B cell (primary cell): Measurements from ENCODE around the gene GLTP. TPM values are rescaled to one million over a fixed set of nuclear protein-coding genes. Genes with fewer than 3 reads are reported as not detected.

Experiments used
- ATAC-seq: fragments of 200-7000 bp; cut with Tn5 transposase; one replicate; pipeline ENCODE4 v1.10.0; 2021; ENCODE audit warnings: low read depth, mild to moderate bottlenecking, moderate number of reproducible peaks, moderate library complexity
- CTCF ChIA-PET: fragments of 350-600 bp; sonication (Branson Sonifier 250); formaldehyde crosslinking; loops from one replicate; lab custom pipeline; 2021; ENCODE audit warnings: antibody characterized with exemption, inconsistent platforms; lab: Charles Lee
- POLR2A ChIA-PET: fragments of 350-600 bp; sonication (Branson Sonifier 250); formaldehyde crosslinking; loops from one replicate; lab custom pipeline; 2021; ENCODE audit warnings: antibody characterized with exemption; lab: Charles Lee
- DNase-seq: peaks from one replicate; pipeline ENCODE4 v3.0.0; 2013
- H2AFZ ChIP-seq: 2 replicates; pipeline ENCODE4 v1.6.1; 2012; ENCODE audit warnings: mild to moderate bottlenecking, low read depth, low read length; ENCODE audit not compliant: insufficient read depth, poor library complexity, severe bottlenecking
- H3K27ac ChIP-seq, 2 donors: 1 replicate in 1 of 2; 2 replicates in 1 of 2; pipeline ENCODE4 v1.5.1; 2012 to 2013; ENCODE audit warnings: low read length in 2 of 2, mild to moderate bottlenecking in 2 of 2, moderate library complexity in 1 of 2
- H3K27me3 ChIP-seq, 4 experiments: fragments of 200-600 bp in 1 of 4; sonication (generic) in 1 of 4; replicated peaks in 1 of 4; 1 replicate in 2 of 4; 2 replicates in 2 of 4; pipeline versions ENCODE4 v1.6.1 to v1.7.0; 2013 to 2016; ENCODE audit warnings: low read length in 3 of 4, mild to moderate bottlenecking in 2 of 4, mixed read lengths in 1 of 4, moderate library complexity in 1 of 4; ENCODE audit not compliant: insufficient read depth in 4 of 4, control insufficient read depth in 3 of 4; ENCODE audit errors: control extremely low read depth in 1 of 4
- H3K36me3 ChIP-seq, 2 experiments: replicated peaks in 1 of 2; 1 replicate in 1 of 2; 2 replicates in 1 of 2; pipeline versions ENCODE4 v1.6.1 to v1.7.1; 2013; ENCODE audit warnings: low read length in 1 of 2; ENCODE audit not compliant: insufficient read depth in 2 of 2, control insufficient read depth in 1 of 2; ENCODE audit errors: control extremely low read depth in 1 of 2, extremely low read depth in 1 of 2
- H3K4me1 ChIP-seq, 2 donors: fragments of 200-600 bp in 1 of 2; sonication (generic) in 1 of 2; 1 replicate in 1 of 2; 2 replicates in 1 of 2; pipeline versions ENCODE4 v1.5.1 to v1.6.1; 2013 to 2017; ENCODE audit warnings: low read length in 2 of 2; ENCODE audit not compliant: control insufficient read depth in 2 of 2, insufficient read depth in 2 of 2
- H3K4me2 ChIP-seq: replicated peaks from 2 replicates; pipeline ENCODE3; 2012; ENCODE audit warnings: mild to moderate bottlenecking, low read depth, low read length; ENCODE audit not compliant: poor library complexity, severe bottlenecking
- H3K4me3 ChIP-seq, 5 experiments: fragments of 200-600 bp in 1 of 5; sonication (generic) in 1 of 5; 1 replicate in 3 of 5; 2 replicates in 2 of 5; pipeline versions ENCODE4 v1.5.1 to v1.7.0; 2011 to 2016; ENCODE audit warnings: low read length in 4 of 5, mild to moderate bottlenecking in 4 of 5, low read depth in 2 of 5, control low read depth in 1 of 5, moderate library complexity in 1 of 5; ENCODE audit not compliant: insufficient read depth in 1 of 5; ENCODE audit errors: control extremely low read depth in 1 of 5, extremely low read depth in 1 of 5
- H3K79me2 ChIP-seq: fragments of 200-600 bp; sonication (generic); one replicate; pipeline ENCODE4 v1.6.0; 2016; ENCODE audit warnings: low read length; ENCODE audit not compliant: control insufficient read depth, insufficient read depth
- H3K9ac ChIP-seq: fragments of 200-600 bp; sonication (generic); 2 replicates; pipeline ENCODE4 v1.6.1; 2017; ENCODE audit warnings: mild to moderate bottlenecking, low read length, moderate library complexity
- H3K9me3 ChIP-seq, 3 donors: one replicate each; pipeline versions ENCODE4 v1.6.1 to v1.7.1; 2013; ENCODE audit warnings: low read length in 2 of 3; ENCODE audit not compliant: control insufficient read depth in 2 of 3, insufficient read depth in 1 of 3; ENCODE audit errors: control extremely low read depth in 1 of 3
- H4K20me1 ChIP-seq: 2 replicates; pipeline ENCODE4 v1.6.0; 2012; ENCODE audit warnings: mild to moderate bottlenecking, low read length; ENCODE audit not compliant: insufficient read depth, control insufficient read depth, poor library complexity, severe bottlenecking
- H3K27ac Mint-ChIP-seq: one replicate; pipeline ENCODE4 v1.8.0; 2021; ENCODE audit warnings: mixed read lengths
- H3K27me3 Mint-ChIP-seq: one replicate; pipeline ENCODE4 v1.8.0; 2021; ENCODE audit warnings: mixed read lengths
- H3K4me1 Mint-ChIP-seq: one replicate; pipeline ENCODE4 v1.8.0; 2021; ENCODE audit warnings: mixed read lengths
- H3K4me3 Mint-ChIP-seq: one replicate; pipeline ENCODE4 v1.8.0; 2021; ENCODE audit warnings: mixed read lengths
- H3K9me3 Mint-ChIP-seq: one replicate; pipeline ENCODE4 v1.8.0; 2022; ENCODE audit warnings: mixed read lengths; ENCODE audit not compliant: insufficient read depth
- CTCF ChIP-seq: fragments of 200-600 bp; IDR thresholded peaks from one replicate; pipeline ENCODE4 v1.8.0; 2022; ENCODE audit warnings: antibody characterized with exemption, mild to moderate bottlenecking
- EZH2 ChIP-seq: IDR thresholded peaks from 2 replicates; pipeline ENCODE4 v1.6.1; 2012; ENCODE audit warnings: borderline replicate concordance, low read depth, mild to moderate bottlenecking, moderate library complexity, low read length; ENCODE audit not compliant: insufficient read depth, poor library complexity, severe bottlenecking
- WGBS: methylation state at CpG from one replicate; pipeline ENCODE4 v1.1.5; 2013; ENCODE audit warnings: missing lambda C conversion rate; ENCODE audit not compliant: insufficient coverage; 5-methylcytosine and 5-hydroxymethylcytosine counted together
- intact Hi-C: fragments of 100-400 bp; cut with micrococcal nuclease; formaldehyde crosslinking; loops from one replicate; pipeline ENCODE4 v1.10.0; 2022
- polyA plus RNA-seq: library from polyadenylated mRNA; depleted of rRNA; stranded (reverse); fragments of >200 nt; gene quantifications from 2 replicates; pipeline ENCODE4 v1.2.3, GENCODE V29; 2012
- total RNA-seq, 2 donors: library from RNA; stranded (reverse); fragments of 120-200 nt in 1 of 2; gene quantifications; 1 replicate in 1 of 2; 2 replicates in 1 of 2; pipeline versions ENCODE4 v1.2.3 to v1.2.4, GENCODE V29; 2013 to 2022

The GLTP gene
- total and polyA plus RNA-seq, 2 donors (not counting 1 experiment from before 2014, with no cell fraction given): 18.7 to 24.9 TPM

GRCh38 chr12:109905301-109905700, 25.0 kb upstream of the GLTP start:
- no peaks in the 10 kb centered on the region for H4K20me1 ChIP-seq
- CTCF ChIA-PET: no interaction called here
- no peak overlapping the region for H3K4me3 ChIP-seq
- no peak overlapping the region for H2AFZ ChIP-seq
- H3K27ac ChIP-seq: no peak overlapping the region
- no peaks in the 10 kb centered on the region for H3K27me3 Mint-ChIP-seq
- TF ChIP-seq EZH2 (no peak), CTCF (no peak)
- DNase-seq: no peak
- POLR2A ChIA-PET: no interaction called here
- H3K9me3 Mint-ChIP-seq: no peaks in the 10 kb centered on the region
- H3K27me3 ChIP-seq: no peaks in the 10 kb centered on the region
- H3K9me3 ChIP-seq: no peaks in the 10 kb centered on the region
- intact Hi-C loops: no loop called here
- no peak overlapping the region for H3K9ac ChIP-seq
- peaks cover 10 to 15% of the 10 kb centered on the region in 2 donors for H3K4me1 ChIP-seq
- H3K79me2 ChIP-seq: peaks cover 20% of the 10 kb centered on the region
- H3K4me3 Mint-ChIP-seq: no peak overlapping the region
- peaks cover 0 to 62% of the 10 kb centered on the region in 2 experiments for H3K36me3 ChIP-seq
- ATAC-seq: no peak
- no peak overlapping the region for H3K4me2 ChIP-seq
- peaks cover 16% of the 10 kb centered on the region for H3K4me1 Mint-ChIP-seq
- 100% methylated on average over 4 of the region's 10 CpGs for WGBS
- no peak overlapping the region for H3K27ac Mint-ChIP-seq

GRCh38 chr12:109902891-109903418, 22.6 kb upstream of the GLTP start:
- peaks cover 20% of the 10 kb centered on the region for H3K4me1 Mint-ChIP-seq
- no peak for ATAC-seq
- H2AFZ ChIP-seq: no peak overlapping the region
- H3K4me2 ChIP-seq: no peak overlapping the region
- intact Hi-C loops: loop anchor here (5.0 kb wide), 1 partner anchor 379 kb away; the partner anchor contains the start of gene ATP2A2
- H3K27ac ChIP-seq: no peak overlapping the region
- H3K36me3 ChIP-seq: peaks cover 0 to 45% of the 10 kb centered on the region in 2 experiments
- ChIA-PET POLR2A (no interaction called here), CTCF (interaction anchor here (1.6 kb wide), 1 partner anchor 25 kb away, joined by 4 read pairs; no protein-coding TSS in a partner anchor)
- H3K4me1 ChIP-seq: peaks cover 13 to 24% of the 10 kb centered on the region in 2 donors
- no peak for DNase-seq
- H3K27me3 Mint-ChIP-seq: no peaks in the 10 kb centered on the region
- no peak overlapping the region for H3K9ac ChIP-seq
- no peaks in the 10 kb centered on the region for H4K20me1 ChIP-seq
- H3K27ac Mint-ChIP-seq: no peak overlapping the region
- H3K4me3 ChIP-seq: no peak overlapping the region
- TF ChIP-seq CTCF (no peak), EZH2 (no peak)
- H3K4me3 Mint-ChIP-seq: no peak overlapping the region
- no peaks in the 10 kb centered on the region for H3K27me3 ChIP-seq
- WGBS: 97% methylated on average over 14 of the region's 15 CpGs
- H3K9me3 Mint-ChIP-seq: no peaks in the 10 kb centered on the region
- H3K9me3 ChIP-seq: no peaks in the 10 kb centered on the region
- H3K79me2 ChIP-seq: peaks cover 30% of the 10 kb centered on the region
